Thymus (tissue), 11 donors: ENCODE data around the gene TMED4. TPM values are rescaled to one million over a fixed set of nuclear protein-coding genes. Genes with fewer than 3 reads are reported as not detected.
A peak's percentile ranks its signal among the peaks of the same experiment; 100 is the strongest.

Experiments
- DNase-seq, 9 donors: peaks; one replicate each; pipeline ENCODE4 v3.0.0-alpha.2; 2013; ENCODE audit warnings: low spot score in 9 of 9, low read depth in 6 of 9, missing footprints in 1 of 9
- H3K27ac ChIP-seq, 2 donors: one replicate each; pipeline ENCODE4 v1.5.1; 2013; ENCODE audit warnings: control low read depth in 1 of 2, low read depth in 1 of 2, low read length in 1 of 2, mild to moderate bottlenecking in 1 of 2, moderate library complexity in 1 of 2
- H3K27me3 ChIP-seq, 2 donors: one replicate each; pipeline ENCODE4 v1.5.1; 2013; ENCODE audit warnings: low read length in 1 of 2; ENCODE audit not compliant: control insufficient read depth in 2 of 2, insufficient read depth in 1 of 2
- H3K36me3 ChIP-seq, 2 donors: one replicate each; pipeline ENCODE4 v1.5.1; 2013; ENCODE audit warnings: low read length in 1 of 2, mild to moderate bottlenecking in 1 of 2, moderate library complexity in 1 of 2; ENCODE audit not compliant: control insufficient read depth in 2 of 2, insufficient read depth in 2 of 2
- H3K4me1 ChIP-seq, 2 donors: one replicate each; pipeline ENCODE4 v1.5.1; 2013; ENCODE audit warnings: low read length in 2 of 2; ENCODE audit not compliant: control insufficient read depth in 2 of 2, insufficient read depth in 2 of 2
- H3K4me3 ChIP-seq, 2 donors: one replicate each; pipeline ENCODE4 v1.5.1; 2013; ENCODE audit warnings: low read length in 2 of 2, control low read depth in 1 of 2, mild to moderate bottlenecking in 1 of 2
- H3K9me3 ChIP-seq, 2 donors: one replicate each; pipeline ENCODE4 v1.5.1; 2013; ENCODE audit warnings: low read length in 1 of 2, mild to moderate bottlenecking in 1 of 2; ENCODE audit not compliant: control insufficient read depth in 2 of 2, insufficient read depth in 1 of 2
- WGBS: extraction: QIAGEN DNeasy Blood & Tissue Kit; methylation state at CpG from one replicate; pipeline ENCODE4 v1.1.7; 2013; 5-methylcytosine and 5-hydroxymethylcytosine counted together
- polyA plus RNA-seq: library from polyadenylated mRNA; stranded (reverse); fragments of 200-250 nt; gene quantifications from one replicate; pipeline ENCODE4 v1.2.3, GENCODE V29; 2013
- total RNA-seq: library from RNA; stranded (reverse); fragments of 120-200 nt; gene quantifications from one replicate; pipeline ENCODE4 v1.2.4, GENCODE V29; 2013
- donor health status: healthy.

The TMED4 gene
- total and polyA plus RNA-seq, 2 donors: 46.9 to 57.6 TPM

DNA sequence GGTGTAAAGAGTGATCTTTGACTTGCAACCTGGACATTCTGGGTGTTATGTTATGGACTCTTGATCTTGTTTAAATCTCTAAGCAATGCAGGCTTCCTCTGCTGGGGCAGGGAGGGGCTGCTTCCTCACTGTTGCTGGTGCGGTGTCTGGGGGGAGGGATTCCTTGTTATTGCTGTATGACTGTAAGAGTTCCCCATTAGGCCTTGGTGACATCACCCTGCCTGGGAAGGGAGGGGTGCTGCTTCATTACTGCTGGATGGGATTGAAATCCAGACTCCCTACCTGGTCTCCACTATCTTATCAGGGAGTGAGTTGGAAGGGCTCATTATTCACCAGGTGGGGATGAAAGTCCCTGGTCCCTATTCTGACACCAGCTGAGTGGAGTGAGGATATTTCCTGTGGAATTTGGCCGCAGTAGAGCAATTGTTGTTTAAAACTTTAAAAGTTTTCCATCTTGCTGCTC is 33.1 kb upstream of the TMED4 start:
- Histone ChIP-seq H3K27ac (no peak overlapping the region), H3K27me3 (no peaks in the 10 kb centered on the region), H3K4me1 (peaks cover 0 to 6% of the 10 kb centered on the region in 2 donors), H3K36me3 (peaks cover 4 to 12% of the 10 kb centered on the region in 2 donors), H3K4me3 (no peak overlapping the region), H3K9me3 (no peaks in the 10 kb centered on the region)
- 89% methylated on average over 2 of the region's 2 CpGs for WGBS
- DNase-seq: peak in 1 of 9 donors; percentile 30

DNA sequence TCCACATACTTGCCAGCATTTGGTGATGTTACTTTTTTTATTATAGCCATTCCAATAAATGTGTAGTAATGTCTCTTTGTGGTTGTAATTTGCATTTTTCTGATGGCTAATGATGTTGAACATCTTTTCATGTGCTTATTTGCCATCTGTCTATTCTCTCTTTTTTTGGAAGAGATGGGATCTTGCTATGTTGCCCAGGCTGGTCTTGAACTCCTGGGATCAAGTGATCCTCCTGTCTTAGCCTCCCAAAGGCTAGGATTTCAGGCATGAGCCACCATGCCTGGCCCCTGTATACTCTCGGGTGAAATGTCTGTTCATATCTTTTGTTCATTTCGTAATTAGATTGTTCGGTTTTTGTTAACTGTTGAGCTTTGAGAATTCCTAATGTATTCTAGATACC is 27.8 kb upstream of the TMED4 start:
- no peak overlapping the region for H3K4me3 ChIP-seq
- H3K27me3 ChIP-seq: peaks cover 0 to 6% of the 10 kb centered on the region in 2 donors
- no peaks in the 10 kb centered on the region for H3K36me3 ChIP-seq
- 97% methylated on average over 3 of the region's 3 CpGs for WGBS
- H3K9me3 ChIP-seq: no peaks in the 10 kb centered on the region
- DNase-seq: no peak
- H3K27ac ChIP-seq: no peak overlapping the region
- H3K4me1 ChIP-seq: peaks cover 15 to 21% of the 10 kb centered on the region in 2 donors

DNA sequence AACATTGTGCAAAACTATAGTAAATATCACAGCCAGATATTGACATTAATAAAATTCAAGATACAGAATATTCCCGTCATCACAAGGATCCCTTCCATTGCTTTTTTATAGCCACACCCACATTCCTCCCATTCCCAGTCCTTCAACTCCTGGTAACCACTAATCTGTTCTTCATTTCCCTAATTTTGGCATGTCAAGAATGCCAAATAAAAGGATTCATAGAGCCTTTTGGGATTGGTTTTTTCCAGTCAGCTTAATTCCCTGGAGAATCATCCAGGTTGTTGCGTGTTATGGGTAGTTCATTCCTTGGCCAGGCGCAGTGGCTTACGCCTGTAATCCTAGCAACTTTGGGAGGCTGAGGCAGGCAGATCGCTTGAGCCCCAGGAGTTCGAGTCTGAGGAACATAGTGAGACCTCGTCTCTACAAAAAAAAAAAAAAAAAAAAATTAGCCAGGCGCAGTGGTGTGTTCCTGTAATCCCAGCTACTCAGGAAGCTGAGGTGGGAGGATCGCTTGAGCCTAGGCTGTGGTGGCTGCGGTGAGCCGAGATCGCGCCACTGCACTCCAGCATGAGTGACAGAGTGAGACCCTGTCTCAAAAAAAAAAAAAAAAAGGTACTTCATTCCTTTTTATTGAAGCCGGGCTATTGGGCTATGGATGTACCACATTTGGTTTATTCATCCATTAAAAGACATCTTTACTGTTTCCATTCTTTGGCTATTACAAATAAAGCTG is 27.1 kb upstream of the TMED4 start:
- no peak overlapping the region for H3K4me3 ChIP-seq
- H3K27me3 ChIP-seq: peaks cover 0 to 9% of the 10 kb centered on the region in 2 donors
- peaks cover 15 to 20% of the 10 kb centered on the region in 2 donors for H3K4me1 ChIP-seq
- no peak overlapping the region for H3K27ac ChIP-seq
- 48% methylated on average over 14 of the region's 14 CpGs for WGBS
- no peak for DNase-seq
- no peaks in the 10 kb centered on the region for H3K9me3 ChIP-seq
- no peaks in the 10 kb centered on the region for H3K36me3 ChIP-seq

DNA sequence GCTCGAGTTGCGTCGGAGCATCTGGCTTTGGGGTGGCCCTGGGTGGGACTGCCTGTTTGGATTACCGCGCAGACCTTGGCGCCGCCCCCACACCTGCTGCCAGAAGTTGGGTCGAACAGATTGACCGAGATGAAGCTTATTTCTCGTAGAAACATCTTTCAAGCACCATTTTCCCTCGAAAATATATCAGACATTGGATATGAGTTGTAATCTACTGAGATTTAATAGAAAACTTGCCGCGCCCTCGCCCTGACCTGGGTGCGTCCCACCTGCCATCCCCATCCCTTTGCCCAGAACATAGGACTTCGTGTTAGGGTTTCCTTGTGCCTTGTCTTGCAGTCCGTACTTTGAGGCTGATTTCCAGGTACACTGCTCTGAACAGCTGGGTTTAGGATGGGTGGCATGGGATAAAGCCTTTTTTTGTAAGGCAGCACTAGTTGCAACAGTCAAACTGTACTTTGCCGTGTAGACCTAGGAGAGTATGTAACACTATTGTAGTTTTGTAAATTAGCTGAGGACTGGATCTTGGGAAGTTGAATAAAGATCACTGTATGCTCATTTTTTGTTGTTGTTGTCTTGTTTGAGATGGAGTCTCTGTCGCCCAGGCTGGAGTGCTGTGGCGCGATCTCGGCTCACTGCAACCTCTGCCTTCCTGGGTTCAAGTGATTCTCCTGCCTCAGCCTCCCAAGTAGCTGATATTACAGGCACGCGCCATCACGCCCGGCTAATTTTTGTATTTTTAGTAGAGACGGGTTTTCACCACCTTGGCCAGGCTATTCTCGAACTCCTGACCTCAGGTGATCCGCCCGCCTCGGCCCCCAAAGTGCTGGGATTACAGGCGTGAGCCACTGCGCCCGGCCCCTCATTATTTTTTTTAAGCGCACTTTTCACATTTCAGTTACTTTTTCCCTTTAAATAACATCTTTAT is 25.4 kb upstream of the TMED4 start:
- Histone ChIP-seq H3K27me3 (peaks cover 0 to 24% of the 10 kb centered on the region in 2 donors), H3K36me3 (no peaks in the 10 kb centered on the region), H3K9me3 (no peaks in the 10 kb centered on the region), H3K4me1 (peaks cover 15 to 20% of the 10 kb centered on the region in 2 donors), H3K27ac (peak overlapping the region; percentile 89 to 99), H3K4me3 (peak overlapping the region; percentile 83 to 99)
- no peak for DNase-seq
- WGBS: 50% methylated on average over 35 of the region's 35 CpGs

DNA sequence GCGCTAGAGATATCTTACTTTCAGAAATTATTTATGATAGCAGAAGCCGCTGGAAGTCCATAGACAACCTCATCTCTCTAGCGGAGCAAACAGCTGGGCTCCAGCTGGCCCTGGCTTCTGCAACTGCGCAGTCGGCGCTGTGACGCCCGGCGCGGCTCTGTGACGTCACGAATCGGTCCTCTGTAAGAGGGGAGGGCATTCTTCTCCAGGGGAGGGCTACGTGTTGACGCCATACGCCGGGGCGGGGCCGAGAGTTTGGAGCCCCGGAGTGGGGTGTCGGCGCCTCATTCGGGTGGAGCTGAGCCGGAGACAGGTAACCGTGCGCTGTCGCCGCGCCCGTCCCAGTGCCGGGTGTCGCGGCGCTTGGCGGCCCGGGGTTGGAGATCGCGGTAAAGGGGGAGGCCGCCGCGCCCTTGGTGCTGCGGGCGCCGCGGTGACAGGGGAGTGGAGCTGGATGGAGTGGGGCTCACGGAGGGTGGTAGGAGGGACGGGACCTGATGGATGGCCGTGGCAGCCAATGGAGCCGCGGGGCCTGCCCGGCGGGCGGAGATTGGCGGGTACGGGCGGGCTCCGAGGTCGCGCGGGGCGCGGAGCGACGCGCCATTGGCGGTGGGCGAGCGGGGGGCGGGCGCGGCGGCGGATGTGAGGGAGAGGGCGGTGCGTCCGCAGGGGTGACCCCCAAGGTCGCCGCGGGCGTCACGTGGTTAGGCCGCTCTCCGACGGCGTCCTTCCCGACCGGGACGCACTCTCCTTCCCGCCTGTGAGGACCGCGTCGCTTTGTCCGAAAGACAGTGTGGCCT is 24.5 kb upstream of the TMED4 start, which contains the start of gene OGDH:
TSS of gene OGDH (plus strand) at position 287 of the 800 bp plus-strand sequence. CDS start 17,717 bp downstream, outside the sequence.
- DNase-seq: peak; percentile 94 to 100 (median 99)
- H3K36me3 ChIP-seq: no peaks in the 10 kb centered on the region
- peak within 1 kb of the TSS; percentile 96 to 99 for H3K27ac ChIP-seq
- H3K27me3 ChIP-seq: peaks cover 0 to 26% of the 10 kb centered on the region in 2 donors
- peaks cover 15 to 20% of the 10 kb centered on the region in 2 donors for H3K4me1 ChIP-seq
- H3K4me3 ChIP-seq: peak within 1 kb of the TSS; percentile 83 to 99
- WGBS: under 1% methylated on average over 92 of the region's 93 CpGs
- H3K9me3 ChIP-seq: no peaks in the 10 kb centered on the region

DNA sequence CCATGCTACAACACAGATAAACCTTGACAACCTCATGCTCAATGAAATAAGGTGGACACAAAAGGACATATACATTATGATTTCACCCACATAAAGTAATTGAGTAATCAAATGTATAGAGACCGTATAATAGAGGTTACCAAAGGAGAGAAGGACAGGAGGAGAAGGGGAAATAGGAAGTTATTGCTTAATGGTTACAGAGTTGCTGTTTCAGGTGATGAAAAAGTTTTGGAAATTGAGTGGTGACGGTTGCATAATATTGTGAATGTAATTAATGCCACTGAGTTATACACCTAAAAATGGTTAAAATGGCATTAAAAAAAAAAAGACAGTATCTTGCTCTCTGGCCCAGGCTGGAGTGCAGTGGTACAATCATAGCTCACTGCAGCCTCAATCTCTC is 22.9 kb upstream of the TMED4 start:
- 87% methylated on average over 2 of the region's 2 CpGs for WGBS
- DNase-seq: no peak
- no peak overlapping the region for H3K4me3 ChIP-seq
- no peak overlapping the region for H3K27ac ChIP-seq
- peaks cover 0 to 34% of the 10 kb centered on the region in 2 donors for H3K27me3 ChIP-seq
- H3K4me1 ChIP-seq: peaks cover 15 to 20% of the 10 kb centered on the region in 2 donors
- H3K36me3 ChIP-seq: no peaks in the 10 kb centered on the region
- no peaks in the 10 kb centered on the region for H3K9me3 ChIP-seq

DNA sequence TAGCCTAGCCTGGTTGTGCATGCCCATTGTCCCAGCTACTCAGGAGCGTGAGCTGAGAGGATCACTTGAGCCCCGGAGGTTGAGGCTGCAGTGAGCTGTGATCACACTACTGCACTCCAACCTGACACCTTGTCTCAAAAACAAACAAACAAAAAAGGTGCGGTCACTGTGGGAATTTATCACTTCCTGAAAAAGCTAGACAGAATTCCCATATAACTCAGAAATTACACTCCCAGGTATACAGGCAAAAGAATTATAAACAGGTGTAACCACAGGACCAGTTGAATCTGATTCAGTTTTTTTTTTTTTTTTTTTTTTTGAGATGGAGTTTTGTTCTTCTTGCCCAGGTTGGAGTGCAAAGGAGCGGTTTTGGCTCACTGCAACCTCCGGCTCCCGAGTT is 21.2 kb upstream of the TMED4 start:
- peaks cover 0 to 35% of the 10 kb centered on the region in 2 donors for H3K27me3 ChIP-seq
- no peak for DNase-seq
- no peaks in the 10 kb centered on the region for H3K9me3 ChIP-seq
- H3K27ac ChIP-seq: no peak overlapping the region
- WGBS: 86% methylated on average over 6 of the region's 6 CpGs
- peaks cover 11 to 20% of the 10 kb centered on the region in 2 donors for H3K4me1 ChIP-seq
- no peak overlapping the region for H3K4me3 ChIP-seq
- H3K36me3 ChIP-seq: no peaks in the 10 kb centered on the region

DNA sequence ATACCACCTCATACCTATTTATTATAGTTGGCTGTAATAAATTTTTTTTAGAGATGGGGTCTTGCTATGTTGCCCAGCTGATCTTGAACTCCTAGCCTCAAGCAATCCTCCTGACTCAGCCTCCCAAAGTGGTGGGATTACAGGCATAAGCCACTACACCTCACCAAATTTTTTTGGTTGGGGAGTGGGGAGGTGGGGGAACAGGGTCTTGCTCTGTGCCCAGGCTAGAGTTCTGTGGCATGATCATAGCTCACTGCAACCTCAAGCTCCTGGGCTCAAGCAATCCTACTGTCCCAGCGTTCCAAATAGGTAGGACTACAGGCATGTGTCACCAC is 20.5 kb upstream of the TMED4 start:
- no peak overlapping the region for H3K27ac ChIP-seq
- no peaks in the 10 kb centered on the region for H3K36me3 ChIP-seq
- H3K4me3 ChIP-seq: no peak overlapping the region
- no peaks in the 10 kb centered on the region for H3K9me3 ChIP-seq
- H3K4me1 ChIP-seq: peaks cover 10 to 14% of the 10 kb centered on the region in 2 donors
- DNase-seq: no peak
- peaks cover 0 to 35% of the 10 kb centered on the region in 2 donors for H3K27me3 ChIP-seq
- 79% methylated on average over 1 of the region's 1 CpG for WGBS
